Measurements from ENCODE around the gene SHC3.

Gene SHC3

GRCh38 chr9:89029788-89030187 lies 148.8 kb downstream of the SHC3 start:
- Histone ChIP-seq H3K9me3 (ENCODE audit: low read length) (peaks cover 6% of the 10 kb centered on the region), H3K4me1 (ENCODE audit: insufficient read depth, low read length) (no peaks in the 10 kb centered on the region), H2AFZ (ENCODE audit: low read depth, low read length) (no peak overlapping the region), H3K36me3 (ENCODE audit: insufficient read depth, low read length) (peaks cover 4% of the 10 kb centered on the region), H3K27me3 (ENCODE audit: insufficient read depth, low read length) (no peaks in the 10 kb centered on the region), H3K4me3 (ENCODE audit: low read length) (no peak overlapping the region)

- Histone ChIP-seq H2AFZ (ENCODE audit: low read depth, low read length) (no peak overlapping the region), H3K36me3 (ENCODE audit: insufficient read depth, low read length) (no peaks in the 10 kb centered on the region), H3K4me1 (ENCODE audit: insufficient read depth, low read length) (peaks cover 12% of the 10 kb centered on the region), H3K27me3 (ENCODE audit: insufficient read depth, low read length) (no peaks in the 10 kb centered on the region), H3K4me3 (ENCODE audit: low read length) (no peak overlapping the region), H3K9me3 (ENCODE audit: low read length) (peaks cover 6% of the 10 kb centered on the region)
Observed at GRCh38 chr9:89026876-89027275, 151.7 kb downstream of the SHC3 start.

- Histone ChIP-seq H3K9me3 (ENCODE audit: low read length) (peaks cover 5% of the 10 kb centered on the region), H3K4me1 (ENCODE audit: insufficient read depth, low read length) (peaks cover 18% of the 10 kb centered on the region), H3K36me3 (ENCODE audit: insufficient read depth, low read length) (no peaks in the 10 kb centered on the region), H3K4me3 (ENCODE audit: low read length) (no peak overlapping the region), H2AFZ (ENCODE audit: low read depth, low read length) (no peak overlapping the region), H3K27me3 (ENCODE audit: insufficient read depth, low read length) (no peaks in the 10 kb centered on the region)
Observed at GRCh38 chr9:89025553-89025952, 153.1 kb downstream of the SHC3 start.

- no peaks in the 10 kb centered on the region for H3K36me3 ChIP-seq (ENCODE audit: insufficient read depth, low read length)
- no peak overlapping the region for H3K4me3 ChIP-seq (ENCODE audit: low read length)
- H2AFZ ChIP-seq (ENCODE audit: low read depth, low read length), result no peak overlapping the region
- H3K27me3 ChIP-seq (ENCODE audit: insufficient read depth, low read length), result no peaks in the 10 kb centered on the region
- peaks cover 10% of the 10 kb centered on the region for H3K9me3 ChIP-seq (ENCODE audit: low read length)
- H3K4me1 ChIP-seq (ENCODE audit: insufficient read depth, low read length), result peaks cover 18% of the 10 kb centered on the region
Observed at GRCh38 chr9:89024727-89025126, 153.9 kb downstream of the SHC3 start.

GRCh38 chr9:89023740-89024139 lies 154.9 kb downstream of the SHC3 start:
- H2AFZ ChIP-seq (ENCODE audit: low read depth, low read length), result no peak overlapping the region
- H3K27me3 ChIP-seq (ENCODE audit: insufficient read depth, low read length), result no peaks in the 10 kb centered on the region
- H3K4me1 ChIP-seq (ENCODE audit: insufficient read depth, low read length), result peaks cover 18% of the 10 kb centered on the region
- peaks cover 10% of the 10 kb centered on the region for H3K9me3 ChIP-seq (ENCODE audit: low read length)
- H3K36me3 ChIP-seq (ENCODE audit: insufficient read depth, low read length), result no peaks in the 10 kb centered on the region
- H3K4me3 ChIP-seq (ENCODE audit: low read length), result no peak overlapping the region

GRCh38 chr9:89022902-89023301 lies 155.7 kb downstream of the SHC3 start:
- H3K4me1 ChIP-seq (ENCODE audit: insufficient read depth, low read length), result peaks cover 18% of the 10 kb centered on the region
- no peak overlapping the region for H2AFZ ChIP-seq (ENCODE audit: low read depth, low read length)
- H3K27me3 ChIP-seq (ENCODE audit: insufficient read depth, low read length), result no peaks in the 10 kb centered on the region
- peaks cover 10% of the 10 kb centered on the region for H3K9me3 ChIP-seq (ENCODE audit: low read length)
- no peaks in the 10 kb centered on the region for H3K36me3 ChIP-seq (ENCODE audit: insufficient read depth, low read length)
- no peak overlapping the region for H3K4me3 ChIP-seq (ENCODE audit: low read length)

- no peaks in the 10 kb centered on the region for H3K36me3 ChIP-seq (ENCODE audit: insufficient read depth, low read length)
- no peak overlapping the region for H3K4me3 ChIP-seq (ENCODE audit: low read length)
- peaks cover 18% of the 10 kb centered on the region for H3K4me1 ChIP-seq (ENCODE audit: insufficient read depth, low read length)
- H3K9me3 ChIP-seq (ENCODE audit: low read length), result peaks cover 10% of the 10 kb centered on the region
- H2AFZ ChIP-seq (ENCODE audit: low read depth, low read length), result no peak overlapping the region
- H3K27me3 ChIP-seq (ENCODE audit: insufficient read depth, low read length), result no peaks in the 10 kb centered on the region
Observed at GRCh38 chr9:89022001-89022759, 156.4 kb downstream of the SHC3 start.

- Histone ChIP-seq H2AFZ (ENCODE audit: low read depth, low read length) (no peak overlapping the region), H3K4me3 (ENCODE audit: low read length) (no peak overlapping the region), H3K4me1 (ENCODE audit: insufficient read depth, low read length) (peaks cover 18% of the 10 kb centered on the region), H3K27me3 (ENCODE audit: insufficient read depth, low read length) (no peaks in the 10 kb centered on the region), H3K9me3 (ENCODE audit: low read length) (peaks cover 8% of the 10 kb centered on the region), H3K36me3 (ENCODE audit: insufficient read depth, low read length) (no peaks in the 10 kb centered on the region)
Observed at GRCh38 chr9:89021154-89021803, 157.3 kb downstream of the SHC3 start.

- Histone ChIP-seq H2AFZ (ENCODE audit: low read depth, low read length) (no peak overlapping the region), H3K4me1 (ENCODE audit: insufficient read depth, low read length) (peaks cover 18% of the 10 kb centered on the region), H3K27me3 (ENCODE audit: insufficient read depth, low read length) (no peaks in the 10 kb centered on the region), H3K9me3 (ENCODE audit: low read length) (peaks cover 8% of the 10 kb centered on the region), H3K36me3 (ENCODE audit: insufficient read depth, low read length) (no peaks in the 10 kb centered on the region), H3K4me3 (ENCODE audit: low read length) (no peak overlapping the region)
Observed at GRCh38 chr9:89020754-89021153, 157.9 kb downstream of the SHC3 start.

- Histone ChIP-seq H3K36me3 (ENCODE audit: insufficient read depth, low read length) (no peaks in the 10 kb centered on the region), H3K4me3 (ENCODE audit: low read length) (no peak overlapping the region), H2AFZ (ENCODE audit: low read depth, low read length) (no peak overlapping the region), H3K9me3 (ENCODE audit: low read length) (peaks cover 4% of the 10 kb centered on the region), H3K27me3 (ENCODE audit: insufficient read depth, low read length) (no peaks in the 10 kb centered on the region), H3K4me1 (ENCODE audit: insufficient read depth, low read length) (no peaks in the 10 kb centered on the region)
Observed at GRCh38 chr9:89015336-89015735, 163.3 kb downstream of the SHC3 start.

- no peak overlapping the region for H2AFZ ChIP-seq (ENCODE audit: low read depth, low read length)
- H3K9me3 ChIP-seq (ENCODE audit: low read length), result no peaks in the 10 kb centered on the region
- no peaks in the 10 kb centered on the region for H3K36me3 ChIP-seq (ENCODE audit: insufficient read depth, low read length)
- no peaks in the 10 kb centered on the region for H3K27me3 ChIP-seq (ENCODE audit: insufficient read depth, low read length)
- no peak overlapping the region for H3K4me3 ChIP-seq (ENCODE audit: low read length)
- no peaks in the 10 kb centered on the region for H3K4me1 ChIP-seq (ENCODE audit: insufficient read depth, low read length)
Observed at GRCh38 chr9:89014153-89014552, 164.5 kb downstream of the SHC3 start.

GRCh38 chr9:89013660-89014059 lies 165.0 kb downstream of the SHC3 start:
- H3K9me3 ChIP-seq (ENCODE audit: low read length), result no peaks in the 10 kb centered on the region
- no peaks in the 10 kb centered on the region for H3K27me3 ChIP-seq (ENCODE audit: insufficient read depth, low read length)
- H2AFZ ChIP-seq (ENCODE audit: low read depth, low read length), result no peak overlapping the region
- H3K36me3 ChIP-seq (ENCODE audit: insufficient read depth, low read length), result no peaks in the 10 kb centered on the region
- no peak overlapping the region for H3K4me3 ChIP-seq (ENCODE audit: low read length)
- no peaks in the 10 kb centered on the region for H3K4me1 ChIP-seq (ENCODE audit: insufficient read depth, low read length)

GRCh38 chr9:89012294-89013042 lies 166.2 kb downstream of the SHC3 start:
- Histone ChIP-seq H3K36me3 (ENCODE audit: insufficient read depth, low read length) (no peaks in the 10 kb centered on the region), H3K4me3 (ENCODE audit: low read length) (no peak overlapping the region), H3K9me3 (ENCODE audit: low read length) (no peaks in the 10 kb centered on the region), H2AFZ (ENCODE audit: low read depth, low read length) (no peak overlapping the region), H3K27me3 (ENCODE audit: insufficient read depth, low read length) (no peaks in the 10 kb centered on the region), H3K4me1 (ENCODE audit: insufficient read depth, low read length) (no peaks in the 10 kb centered on the region)

Data from neuron (in vitro differentiated cells).